GM18508 (cell line): ENCODE measurements around the gene TAL2.

Source experiments
- ATAC-seq: cut with Tn5 transposase; IDR thresholded peaks from one replicate; pipeline ENCODE4 v1.9.1; 2021; ENCODE audit warnings: moderate number of reproducible peaks; ENCODE audit not compliant: insufficient read depth, unreplicated experiment

TAL2 gene

DNA sequence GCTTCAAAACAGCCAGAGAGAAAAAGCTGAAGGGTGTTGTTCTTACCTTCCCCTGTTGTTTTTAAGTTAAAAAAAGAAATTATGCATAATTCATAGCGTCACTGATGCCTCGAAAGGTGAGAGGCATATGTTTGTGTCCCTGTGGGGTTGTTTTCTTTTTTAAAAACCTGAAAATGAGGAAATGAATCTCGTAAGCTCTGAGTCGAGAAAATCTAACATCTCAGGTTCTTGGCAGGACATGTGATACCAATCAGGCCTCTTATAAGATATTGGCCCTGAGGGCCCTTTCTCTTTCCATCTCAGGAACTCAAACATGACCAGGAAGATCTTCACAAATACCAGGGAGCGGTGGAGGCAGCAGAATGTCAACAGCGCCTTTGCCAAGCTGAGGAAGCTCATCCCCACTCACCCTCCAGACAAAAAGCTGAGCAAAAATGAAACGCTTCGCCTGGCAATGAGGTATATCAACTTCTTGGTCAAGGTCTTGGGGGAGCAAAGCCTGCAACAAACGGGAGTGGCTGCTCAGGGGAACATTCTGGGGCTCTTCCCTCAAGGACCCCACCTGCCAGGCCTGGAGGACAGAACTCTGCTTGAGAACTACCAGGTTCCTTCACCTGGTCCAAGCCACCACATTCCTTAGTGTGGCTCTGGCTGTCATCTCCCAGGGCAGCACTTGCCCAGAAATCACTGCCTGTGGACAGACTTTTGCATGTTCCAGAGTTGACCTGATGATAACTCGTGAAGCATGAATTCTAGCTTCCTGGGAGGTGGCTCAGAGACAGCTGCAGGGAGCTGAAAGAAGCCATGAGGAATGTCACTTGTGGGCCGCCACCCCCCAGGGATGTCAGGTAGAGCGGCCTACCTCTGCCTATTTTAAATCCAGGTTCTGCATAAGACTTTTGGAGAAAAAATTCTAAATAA is at the start of gene TAL2:
TAL2 (plus strand) TSS at position 274 of the 921 bp plus-strand sequence; CDS start at position 314, 40 bp downstream.
- ATAC-seq, result no peak

DNA sequence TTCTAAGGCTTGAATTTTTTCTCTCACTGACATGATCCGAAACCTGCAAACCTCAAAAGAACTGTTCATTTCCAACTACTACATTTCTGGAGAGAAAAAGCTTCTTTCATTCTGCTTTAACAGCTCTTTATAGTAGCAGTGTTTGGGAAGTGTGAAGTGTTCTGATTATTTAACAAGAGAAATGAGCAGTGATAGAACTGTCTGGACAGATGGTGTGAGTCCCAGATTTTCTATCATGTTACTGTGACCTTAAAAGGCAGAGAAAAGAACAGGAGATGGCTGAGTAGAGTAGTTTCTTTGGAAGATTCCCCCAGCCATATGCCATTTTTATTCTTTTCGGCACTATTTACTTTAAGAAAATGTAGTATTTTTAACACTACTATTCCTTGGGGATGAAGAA is 41.3 kb upstream of the TAL2 start:
- ATAC-seq, result no peak

DNA sequence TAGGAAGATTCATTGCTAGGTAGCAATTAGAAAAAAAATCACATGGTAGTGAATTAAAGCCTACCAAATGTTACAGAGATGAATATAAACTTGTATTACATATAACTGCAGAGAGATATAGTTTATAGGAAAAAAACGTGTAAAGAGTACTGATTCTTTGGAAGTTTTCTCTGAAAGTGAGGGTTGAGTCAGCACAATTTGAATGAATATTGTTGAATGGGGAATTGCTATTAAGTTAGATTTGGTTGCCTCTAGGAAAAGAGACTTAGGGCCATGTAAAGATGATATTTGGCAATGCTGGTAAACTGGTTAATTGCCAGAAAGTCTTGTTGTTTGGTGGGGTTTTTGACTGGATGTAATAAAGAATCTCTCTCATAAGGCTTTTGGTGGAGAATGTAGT is 37.2 kb upstream of the TAL2 start:
- no peak for ATAC-seq

DNA sequence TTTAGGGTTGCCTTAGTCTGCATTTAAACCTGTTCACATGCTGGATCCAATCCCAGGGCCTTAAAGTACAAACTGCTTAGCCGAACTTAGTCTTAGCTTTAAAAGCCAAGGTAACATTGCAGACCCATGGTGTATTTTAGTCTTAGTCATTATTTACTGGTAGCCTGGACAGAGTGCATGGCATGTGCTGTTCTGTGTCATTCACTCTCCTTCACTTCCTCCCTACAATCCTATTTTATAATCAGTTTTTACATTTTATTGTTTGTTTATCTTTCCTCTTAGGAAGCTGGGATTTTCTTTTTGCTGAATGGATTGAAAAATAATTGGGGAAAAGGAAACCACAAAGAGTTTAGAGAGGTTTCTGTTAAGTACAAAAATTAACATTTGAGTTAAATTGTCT is 29.4 kb upstream of the TAL2 start:
- ATAC-seq, result no peak

DNA sequence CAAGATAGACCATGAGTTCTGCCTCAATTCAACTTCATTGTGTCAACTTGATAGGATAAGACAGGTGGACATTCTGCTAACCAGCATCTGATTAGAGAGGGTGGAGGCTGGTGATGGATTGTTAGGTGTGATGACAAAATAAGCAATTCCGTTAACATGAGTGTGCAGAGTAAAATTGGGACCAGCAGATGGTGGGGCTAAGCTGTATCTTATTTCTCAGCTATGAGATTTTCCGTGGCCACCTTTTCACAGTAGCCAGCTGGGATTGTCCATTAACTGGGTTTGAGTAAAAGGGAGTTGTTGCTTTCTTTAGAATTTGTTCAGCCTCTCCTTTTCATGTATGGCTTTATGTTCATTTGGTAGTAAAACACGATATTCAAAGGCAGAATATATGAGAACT is 28.8 kb upstream of the TAL2 start:
- ATAC-seq, result no peak

DNA sequence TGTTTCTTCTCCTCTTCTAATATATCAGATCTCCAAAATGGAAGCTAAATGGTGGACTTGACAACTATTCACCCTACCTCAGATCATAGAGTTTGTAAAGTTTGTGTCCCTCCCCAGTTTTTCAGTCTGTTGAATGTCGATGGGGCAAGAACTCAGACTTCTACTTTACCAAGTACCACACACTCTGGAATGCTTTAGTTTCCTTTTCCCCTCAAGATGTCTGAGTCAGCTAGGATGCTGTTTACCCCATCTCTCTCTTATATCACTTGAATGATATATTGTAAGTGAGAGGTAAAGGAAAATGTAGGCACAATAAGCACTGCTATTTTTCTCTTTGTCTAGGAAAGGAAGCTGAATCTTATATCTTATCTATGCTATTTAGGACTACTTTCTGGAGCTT is 25.9 kb upstream of the TAL2 start:
- ATAC-seq, result no peak

DNA sequence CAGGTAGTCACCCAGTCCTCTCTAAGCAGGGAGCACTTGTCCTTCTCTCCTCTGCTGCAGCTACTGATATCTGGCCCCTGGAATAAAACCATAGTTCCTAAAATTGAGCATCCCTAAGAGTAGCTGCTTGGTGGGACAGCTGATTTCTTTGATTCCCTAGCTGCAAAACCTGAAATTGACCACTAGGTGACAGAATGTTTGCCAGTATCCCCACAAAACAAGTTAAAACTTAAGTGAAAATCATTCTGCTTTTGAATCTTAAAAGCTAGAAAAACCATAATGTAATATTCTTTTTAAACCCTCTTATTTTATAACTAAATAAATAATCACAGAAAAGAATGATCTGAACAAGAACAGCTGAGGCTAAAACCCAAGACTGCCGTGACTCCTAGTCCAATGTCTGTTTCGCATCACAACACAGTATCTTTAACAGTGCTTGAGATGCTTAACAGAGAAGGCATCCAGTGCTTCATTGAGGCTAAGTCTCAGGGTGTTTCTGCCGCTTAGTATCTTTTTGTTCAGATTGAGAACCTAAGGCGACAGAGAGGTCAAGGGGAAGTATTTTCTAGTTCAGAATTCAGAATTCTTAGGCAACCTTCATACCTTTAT is 24.4 kb upstream of the TAL2 start:
- no peak for ATAC-seq

DNA sequence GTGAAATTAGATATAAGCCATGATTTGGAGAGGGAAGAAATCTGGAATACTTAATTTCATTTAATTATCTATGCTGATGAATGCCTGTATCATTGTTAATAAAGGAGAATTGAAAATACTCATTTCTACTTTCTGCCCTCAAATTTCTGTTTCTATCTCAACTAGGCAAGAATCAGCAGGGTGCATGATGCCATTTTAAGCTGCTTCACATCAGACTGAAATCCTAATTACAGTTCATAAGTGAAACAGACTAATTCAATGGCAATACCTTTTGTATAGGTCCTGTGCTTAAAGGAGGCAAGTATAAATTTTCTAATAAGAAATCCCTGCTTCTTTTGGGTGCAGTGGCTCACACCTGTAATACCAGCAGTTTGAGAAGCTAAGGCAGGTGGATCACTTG is 22.3 kb upstream of the TAL2 start:
- ATAC-seq, result no peak

DNA sequence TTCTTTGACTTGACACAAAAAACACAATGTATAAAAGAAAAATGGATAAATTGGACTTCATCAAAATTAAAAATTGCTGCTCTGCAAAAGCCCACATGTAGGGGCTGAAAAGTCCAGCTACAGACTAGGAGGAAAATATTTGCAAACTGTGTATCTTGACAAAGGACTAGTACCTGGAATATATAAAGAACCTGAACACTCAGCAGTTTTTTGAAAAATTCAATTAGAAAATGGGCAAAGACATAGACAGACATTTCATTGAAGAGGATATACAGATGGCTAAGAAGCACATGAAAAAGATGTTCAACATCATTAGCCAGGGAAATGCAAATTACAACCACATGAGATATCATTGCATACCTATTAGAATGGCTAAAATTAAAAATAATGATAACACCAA is 18.5 kb upstream of the TAL2 start:
- no peak for ATAC-seq

DNA sequence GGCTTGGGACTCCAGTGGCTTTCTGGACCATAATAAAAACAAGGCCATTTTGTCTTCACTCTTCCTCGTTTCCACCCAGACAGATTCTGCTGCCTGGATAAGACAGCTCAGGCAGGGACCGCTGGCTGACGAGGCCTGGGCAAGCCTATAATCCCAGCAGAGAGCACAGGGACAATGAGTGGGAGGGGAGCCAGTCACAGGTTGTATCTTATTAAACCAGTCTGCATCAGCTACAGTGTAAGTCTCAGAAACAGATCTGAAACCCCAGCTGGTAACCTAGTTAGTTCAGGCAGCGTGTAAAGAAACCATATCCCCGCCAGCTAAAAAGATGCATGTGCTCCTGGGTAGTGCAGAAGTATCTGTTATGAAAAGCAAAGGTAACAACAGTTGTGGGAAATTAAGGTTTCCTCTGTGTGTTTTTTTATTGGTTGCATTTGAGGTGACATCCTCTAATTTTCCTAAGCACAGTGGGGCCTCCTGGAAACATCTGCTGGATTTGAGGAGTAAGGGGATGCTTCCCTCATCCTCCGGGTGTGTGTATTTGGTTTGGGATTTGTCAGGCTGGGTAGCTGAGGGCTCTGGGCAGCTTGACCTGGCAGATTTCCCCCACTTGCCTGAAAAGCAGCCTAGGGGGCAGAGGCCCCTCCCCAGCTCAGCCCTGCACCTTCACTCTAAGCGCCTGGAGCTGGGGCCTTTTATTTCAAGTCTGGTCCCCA is 15.2 kb upstream of the TAL2 start:
- ATAC-seq, result no peak

DNA sequence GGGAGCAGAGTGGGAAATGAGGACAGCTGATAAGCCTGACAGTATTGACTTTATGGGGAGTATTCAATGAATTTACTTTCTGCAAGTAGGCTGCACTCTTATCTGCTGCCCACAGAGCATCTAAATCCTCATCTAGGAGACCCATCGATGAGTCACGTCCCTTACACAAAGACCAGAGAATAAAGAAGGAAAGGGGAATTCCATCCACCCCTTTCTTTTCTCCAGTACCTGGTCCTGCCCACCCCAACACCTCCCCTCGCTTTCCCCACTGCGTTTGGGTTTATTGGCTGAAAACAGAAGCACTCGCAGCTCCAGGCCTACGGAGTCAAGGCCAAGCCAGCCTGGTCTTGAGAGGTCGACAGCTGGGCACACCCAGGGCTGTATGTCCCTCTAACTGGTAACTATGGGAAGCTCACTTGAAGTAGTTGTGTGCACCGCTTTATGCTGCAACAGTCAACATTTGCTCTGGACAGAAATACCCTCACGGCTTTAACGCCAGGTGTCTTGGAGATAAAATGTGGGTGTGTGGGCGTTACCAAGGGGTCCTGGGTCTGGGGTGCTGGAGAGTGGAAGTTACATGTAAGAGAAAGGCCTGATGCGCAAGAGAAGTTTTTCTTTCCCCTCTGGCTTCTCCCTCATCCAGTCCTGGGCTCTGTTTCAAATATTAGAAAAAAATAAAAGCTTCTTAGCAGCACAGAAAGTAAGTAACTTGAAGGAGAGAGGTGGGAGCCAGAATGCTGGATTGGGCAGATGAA is 14.5 kb upstream of the TAL2 start:
- ATAC-seq, result no peak

DNA sequence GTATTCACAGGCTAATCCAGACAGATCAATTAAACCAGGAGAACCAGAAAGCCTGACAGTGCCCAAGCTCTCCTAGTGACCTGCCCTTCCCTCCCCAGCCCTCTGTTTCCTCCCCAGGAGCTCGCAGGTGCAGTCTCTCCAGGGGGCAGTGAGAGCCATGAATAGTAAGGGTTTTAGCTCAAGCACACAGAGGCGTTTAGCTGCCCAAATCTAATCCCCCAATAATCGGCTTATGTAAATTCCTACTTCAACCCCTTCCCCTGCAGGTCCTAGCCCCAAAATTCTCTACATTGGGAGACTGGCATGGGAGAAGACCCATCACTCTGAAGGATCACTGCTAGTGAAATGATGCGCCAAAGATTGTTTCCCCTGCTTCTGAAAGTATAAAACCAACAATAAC is 10.5 kb upstream of the TAL2 start:
- no peak for ATAC-seq

DNA sequence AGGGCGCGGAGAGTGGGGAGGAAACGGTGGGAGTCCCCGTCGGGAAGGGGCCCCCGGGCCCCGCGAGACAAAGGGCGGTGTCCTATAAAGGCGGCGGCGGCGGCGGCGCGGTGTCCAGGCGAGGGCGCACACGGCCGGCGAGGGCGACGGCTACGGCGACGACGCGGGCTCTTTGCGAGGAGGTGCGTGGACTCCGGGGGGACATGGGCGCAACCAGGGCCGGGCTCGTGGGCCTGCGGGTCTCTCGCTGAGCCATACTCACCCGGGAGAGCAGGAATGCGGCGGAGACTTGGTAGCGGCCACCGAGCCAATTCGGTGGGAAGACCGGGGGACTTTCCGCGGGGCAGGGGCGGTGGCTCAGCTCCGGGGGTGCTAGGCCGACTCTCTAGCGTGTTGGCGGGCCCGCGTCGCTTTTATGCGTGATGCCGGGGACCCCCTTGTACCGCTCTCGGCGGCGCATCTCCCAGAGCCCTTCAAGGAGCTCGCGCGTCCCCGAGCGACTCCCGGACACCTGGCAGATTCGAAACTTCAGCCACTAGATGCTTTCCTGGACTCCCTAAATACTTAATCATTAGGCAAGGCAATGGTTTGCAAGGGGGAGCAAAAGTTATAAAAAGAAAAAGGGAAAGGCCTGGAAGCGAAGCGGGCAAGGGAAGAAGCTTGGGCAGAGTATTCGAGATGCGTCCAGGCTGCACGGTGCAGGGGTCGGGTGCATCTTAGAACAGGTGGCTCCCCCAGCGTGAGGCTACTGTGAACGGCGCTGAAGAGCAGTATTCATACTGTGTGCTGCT is 5.9 kb upstream of the TAL2 start:
- ATAC-seq, result no peak

DNA sequence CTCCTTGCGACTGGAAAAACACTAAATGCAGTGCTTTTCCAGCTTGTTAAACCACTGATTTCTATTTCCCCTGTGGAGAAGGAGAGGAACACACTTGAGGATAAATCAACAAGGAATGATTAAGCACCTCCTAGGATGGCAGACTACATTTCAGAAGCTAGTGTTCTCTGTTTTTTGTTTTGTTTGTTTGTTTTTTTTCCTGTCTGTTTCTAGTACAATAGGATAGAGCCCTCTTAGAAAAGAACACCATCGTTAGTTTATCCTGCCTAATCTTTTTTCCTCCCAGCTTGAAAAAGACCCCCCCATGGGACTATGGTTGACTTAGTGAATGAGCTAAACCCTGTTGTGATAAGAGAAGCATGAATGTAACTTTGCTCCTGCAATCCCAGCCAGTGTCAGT is 3.9 kb upstream of the TAL2 start:
- no peak for ATAC-seq

DNA sequence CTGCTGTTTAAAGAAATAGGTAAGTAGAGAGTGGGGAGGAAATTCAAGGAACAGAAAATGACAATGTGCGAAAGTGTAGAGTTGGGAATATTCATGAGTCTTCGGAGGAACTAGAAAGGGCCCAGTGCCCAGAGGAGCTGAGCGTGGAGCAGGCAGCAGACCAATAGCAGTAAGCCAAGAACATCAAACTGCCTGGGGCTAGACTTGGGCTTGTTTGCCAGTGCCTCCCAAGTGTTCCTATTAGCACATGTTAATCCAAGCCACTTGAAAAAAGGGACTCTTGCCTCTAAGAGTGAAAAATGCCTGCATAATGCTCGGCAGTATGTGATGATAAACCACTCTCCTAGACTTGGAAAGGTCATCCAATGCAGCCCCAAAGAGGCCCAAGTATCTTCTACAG is 1.2 kb upstream of the TAL2 start:
- no peak for ATAC-seq

DNA sequence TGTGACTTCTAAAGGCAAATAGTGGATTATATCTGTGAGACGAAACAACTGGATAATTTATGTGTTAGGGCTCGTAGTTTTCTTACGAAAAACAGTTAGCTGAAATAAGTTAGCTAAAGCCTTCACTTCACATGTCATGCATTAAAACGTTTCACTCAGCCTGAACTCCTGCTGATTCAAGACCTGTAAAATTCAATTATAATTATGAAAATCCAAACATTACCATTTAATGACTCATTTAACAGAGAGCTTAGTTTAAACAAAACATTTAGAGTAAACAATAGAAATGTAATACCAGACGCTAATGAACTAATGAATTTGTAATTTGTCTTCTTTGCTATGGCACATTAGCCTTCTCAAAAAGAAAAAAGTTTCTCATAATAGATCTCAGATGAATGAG is 1.7 kb downstream of the TAL2 start:
- ATAC-seq, result no peak

DNA sequence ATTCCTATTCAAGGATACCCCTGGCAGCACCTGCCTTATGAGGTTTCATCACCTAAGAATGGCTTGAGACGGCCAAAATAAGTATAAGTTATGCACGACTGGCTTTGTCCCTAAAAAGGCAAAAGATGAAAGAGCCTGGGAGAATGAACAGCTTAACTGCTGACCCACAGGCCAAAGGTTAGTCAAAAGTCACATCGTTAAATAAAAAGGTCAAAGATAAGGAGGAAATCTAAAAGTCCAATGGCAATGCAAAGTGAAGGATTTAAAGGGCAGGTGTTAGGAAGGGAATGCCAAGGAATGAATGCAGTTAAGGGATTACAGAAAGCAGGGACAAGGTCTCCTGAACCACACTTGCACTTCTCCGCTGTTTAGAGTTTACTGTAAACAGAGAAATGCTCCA is 5.6 kb downstream of the TAL2 start:
- no peak for ATAC-seq

DNA sequence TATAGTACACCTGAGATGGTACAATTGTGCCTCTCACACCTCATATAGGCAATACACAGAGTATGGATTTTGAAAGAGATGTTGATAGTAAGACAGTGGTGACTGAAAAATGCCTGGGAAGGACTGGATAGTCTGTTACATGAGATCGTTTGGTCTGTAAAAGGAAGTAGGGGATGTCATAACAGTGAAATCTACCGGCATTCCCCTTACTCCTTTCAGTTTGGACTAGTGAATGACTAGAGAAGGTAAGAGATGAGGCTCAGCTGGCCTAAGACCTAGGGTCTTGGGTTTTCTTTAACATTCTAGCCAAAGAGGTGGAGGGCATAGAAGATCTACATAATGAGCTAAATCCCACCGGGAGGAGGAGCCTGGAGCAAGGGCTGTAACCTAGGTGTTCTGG is 8.1 kb downstream of the TAL2 start:
- no peak for ATAC-seq

DNA sequence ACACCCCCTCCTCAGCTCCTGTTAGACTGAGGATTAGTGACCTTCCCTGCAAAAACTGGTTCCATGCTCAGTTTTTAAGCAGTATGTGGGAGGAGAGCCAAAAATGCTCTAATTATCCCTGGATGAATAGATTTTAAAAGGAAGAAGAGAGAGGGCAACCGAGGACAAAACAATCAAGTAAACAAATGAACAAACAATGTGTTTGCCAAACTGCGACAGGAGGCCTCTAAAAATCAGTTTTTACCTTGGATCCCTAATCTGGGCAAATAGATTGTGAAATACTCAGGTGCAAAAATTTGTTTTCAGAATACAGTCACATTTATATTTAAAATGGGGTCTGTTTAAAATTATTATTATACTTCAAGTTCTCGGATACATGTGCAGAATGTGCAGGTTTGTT is 8.5 kb downstream of the TAL2 start:
- ATAC-seq, result no peak

DNA sequence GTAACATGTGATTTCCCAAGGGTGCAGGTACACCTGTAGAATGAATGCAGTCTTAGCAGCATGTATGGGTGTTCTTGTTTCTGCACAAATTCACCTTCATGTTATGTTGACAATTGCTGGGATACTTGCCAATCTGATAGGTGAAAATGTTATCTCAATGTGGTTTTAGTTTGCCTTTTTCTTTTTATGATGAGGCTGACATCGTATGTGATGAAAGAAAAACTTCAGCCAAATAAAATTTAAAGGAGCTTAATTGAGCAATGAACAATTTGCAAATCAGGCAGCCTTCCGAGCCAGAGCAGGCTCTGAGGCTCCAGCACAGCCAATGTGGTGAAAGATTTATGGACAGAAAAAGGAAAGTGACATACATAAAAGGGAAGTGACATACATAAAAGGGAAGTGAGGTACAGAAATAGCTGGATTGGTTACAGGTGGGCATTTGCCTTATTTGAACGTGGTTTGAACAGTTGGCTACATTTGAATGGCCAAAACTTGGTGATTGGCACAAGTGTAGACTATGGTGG is 10.5 kb downstream of the TAL2 start:
- no peak for ATAC-seq
